Brain microvascular endothelial cell (primary cell): ENCODE data around the gene SPNS1.

ENCODE experiments used
- DNase-seq: peaks from one replicate; pipeline ENCODE4 v3.0.0-alpha.2; 2020
- H3K27ac ChIP-seq: fragments of 250-450 bp; sonication (Bioruptor Pico); 2 replicates; pipeline ENCODE4 v1.5.1; 2020; ENCODE audit warnings: mild to moderate bottlenecking, moderate library complexity
- H3K27me3 ChIP-seq: fragments of 250-450 bp; sonication (Bioruptor Pico); replicated peaks from 2 replicates; pipeline ENCODE4 v1.5.1; 2020; ENCODE audit warnings: mild to moderate bottlenecking
- H3K36me3 ChIP-seq: fragments of 250-450 bp; sonication (Bioruptor Pico); replicated peaks from 2 replicates; pipeline ENCODE4 v1.5.1; 2020; ENCODE audit warnings: mild to moderate bottlenecking
- H3K4me3 ChIP-seq: 2 replicates; pipeline ENCODE4 v1.5.1; 2011; ENCODE audit warnings: low read depth, mild to moderate bottlenecking, control low read depth, low read length, moderate library complexity
- CTCF ChIP-seq: IDR thresholded peaks from 2 replicates; pipeline ENCODE4 v1.5.1; 2011; ENCODE audit warnings: low read depth, mild to moderate bottlenecking, moderate library complexity, low read length, control low read depth, inconsistent platforms; ENCODE audit errors: missing control alignments
- in situ Hi-C: cut with HindIII; loops from 2 replicates; pipeline ENCODE4 v1.10.0; 2017; ENCODE audit warnings: low sequenced_read_pairs, low pct_ligation_motif_present

The SPNS1 gene

GRCh38 chr16:29029168-29029994, 54.8 kb downstream of the SPNS1 start:
- TF ChIP-seq CTCF: no peak
- peak overlapping the region; percentile 61 for H3K27ac ChIP-seq
- peak; percentile 98 for DNase-seq
- H3K27me3 ChIP-seq: no peaks in the 10 kb centered on the region
- no peaks in the 10 kb centered on the region for H3K36me3 ChIP-seq
- no peak overlapping the region for H3K4me3 ChIP-seq
- in situ Hi-C loops: no loop called here

- H3K4me3 ChIP-seq: no peak overlapping the region
- H3K27me3 ChIP-seq: no peaks in the 10 kb centered on the region
- DNase-seq: no peak
- H3K27ac ChIP-seq: no peak overlapping the region
- in situ Hi-C loops: no loop called here
- no peak for TF ChIP-seq CTCF
- H3K36me3 ChIP-seq: no peaks in the 10 kb centered on the region
Observed at GRCh38 chr16:29030086-29030840, 55.7 kb downstream of the SPNS1 start.
